Osteocyte (in vitro differentiated cells): ENCODE measurements around the gene F13B. TPM values are rescaled to one million over a fixed set of nuclear protein-coding genes. Genes with fewer than 3 reads are reported as not detected.

Source experiments
- DNase-seq: peaks from one replicate; pipeline ENCODE4 v3.0.0; 2021; ENCODE audit warnings: mixed read lengths; ENCODE audit not compliant: unreplicated experiment; ENCODE audit errors: extremely low spot score
- H3K27ac Mint-ChIP-seq: one replicate; pipeline ENCODE4 v1.8.0; 2021; ENCODE audit warnings: mild to moderate bottlenecking, mixed read lengths; ENCODE audit not compliant: unreplicated experiment
- H3K27me3 Mint-ChIP-seq: one replicate; pipeline ENCODE4 v1.8.0; 2021; ENCODE audit warnings: mixed read lengths; ENCODE audit not compliant: unreplicated experiment
- H3K36me3 Mint-ChIP-seq: one replicate; pipeline ENCODE4 v1.8.0; 2021; ENCODE audit warnings: mixed read lengths; ENCODE audit not compliant: unreplicated experiment
- H3K4me1 Mint-ChIP-seq: one replicate; pipeline ENCODE4 v1.8.0; 2021; ENCODE audit warnings: mixed read lengths; ENCODE audit not compliant: unreplicated experiment
- H3K4me3 Mint-ChIP-seq: one replicate; pipeline ENCODE4 v1.8.0; 2021; ENCODE audit warnings: mild to moderate bottlenecking, moderate library complexity, mixed read lengths; ENCODE audit not compliant: unreplicated experiment
- H3K9me3 Mint-ChIP-seq: one replicate; pipeline ENCODE4 v1.8.0; 2021; ENCODE audit warnings: mixed read lengths; ENCODE audit not compliant: unreplicated experiment
- CTCF ChIP-seq: fragments of 200-600 bp; sonication (generic); IDR thresholded peaks from 2 replicates; pipeline ENCODE4 v1.5.0; 2021; ENCODE audit warnings: antibody characterized with exemption, mild to moderate bottlenecking, moderate library complexity
- total RNA-seq: library from RNA; stranded (reverse); gene quantifications from 2 replicates; pipeline ENCODE4 v1.2.1, GENCODE V29; 2021

The F13B gene
- total RNA-seq, 1 donor from 2014 or later = not detected

- no peak for TF ChIP-seq CTCF
- DNase-seq = no peak
- peaks cover 2% of the 10 kb centered on the region for H3K9me3 Mint-ChIP-seq
- H3K4me3 Mint-ChIP-seq = no peak overlapping the region
- H3K27ac Mint-ChIP-seq = no peak overlapping the region
- peaks cover 2% of the 10 kb centered on the region for H3K36me3 Mint-ChIP-seq
- H3K4me1 Mint-ChIP-seq = no peaks in the 10 kb centered on the region
- peaks cover 4% of the 10 kb centered on the region for H3K27me3 Mint-ChIP-seq
These were observed 50.3 kb downstream of the F13B start for GRCh38 chr1:197016751-197017150.

- Mint-ChIP-seq H3K4me3 (no peak overlapping the region), H3K4me1 (no peaks in the 10 kb centered on the region), H3K27me3 (peaks cover 4% of the 10 kb centered on the region), H3K36me3 (no peaks in the 10 kb centered on the region), H3K27ac (no peak overlapping the region), H3K9me3 (peaks cover 4% of the 10 kb centered on the region)
- TF ChIP-seq CTCF = no peak
- DNase-seq = no peak
These were observed 53.8 kb downstream of the F13B start for GRCh38 chr1:197013234-197013633.

- no peaks in the 10 kb centered on the region for H3K36me3 Mint-ChIP-seq
- H3K9me3 Mint-ChIP-seq = peaks cover 4% of the 10 kb centered on the region
- no peak for DNase-seq
- no peak for TF ChIP-seq CTCF
- H3K4me3 Mint-ChIP-seq = no peak overlapping the region
- peaks cover 4% of the 10 kb centered on the region for H3K27me3 Mint-ChIP-seq
- H3K4me1 Mint-ChIP-seq = no peaks in the 10 kb centered on the region
- H3K27ac Mint-ChIP-seq = no peak overlapping the region
These were observed 55.4 kb downstream of the F13B start for GRCh38 chr1:197011614-197012013.

GRCh38 chr1:197008861-197009260 lies 58.2 kb downstream of the F13B start:
- Mint-ChIP-seq H3K27me3 (peaks cover 5% of the 10 kb centered on the region), H3K4me3 (no peak overlapping the region), H3K4me1 (no peaks in the 10 kb centered on the region), H3K27ac (no peak overlapping the region), H3K9me3 (peaks cover 4% of the 10 kb centered on the region), H3K36me3 (no peaks in the 10 kb centered on the region)
- TF ChIP-seq CTCF = no peak
- no peak for DNase-seq

- H3K27ac Mint-ChIP-seq = no peak overlapping the region
- DNase-seq = no peak
- TF ChIP-seq CTCF = no peak
- H3K4me3 Mint-ChIP-seq = no peak overlapping the region
- H3K9me3 Mint-ChIP-seq = no peaks in the 10 kb centered on the region
- H3K27me3 Mint-ChIP-seq = peaks cover 6% of the 10 kb centered on the region
- no peaks in the 10 kb centered on the region for H3K4me1 Mint-ChIP-seq
- no peaks in the 10 kb centered on the region for H3K36me3 Mint-ChIP-seq
These were observed 63.9 kb downstream of the F13B start for GRCh38 chr1:197003132-197003531.
